ENCODE data around the gene SDSL. TPM values are rescaled to one million over a fixed set of nuclear protein-coding genes. Genes with fewer than 3 reads are reported as not detected.

SDSL gene
- total and polyA plus RNA-seq, 2 of the 4 experiments (the other 2 are of a cell fraction): 6.3 to 10.9 TPM

DNA sequence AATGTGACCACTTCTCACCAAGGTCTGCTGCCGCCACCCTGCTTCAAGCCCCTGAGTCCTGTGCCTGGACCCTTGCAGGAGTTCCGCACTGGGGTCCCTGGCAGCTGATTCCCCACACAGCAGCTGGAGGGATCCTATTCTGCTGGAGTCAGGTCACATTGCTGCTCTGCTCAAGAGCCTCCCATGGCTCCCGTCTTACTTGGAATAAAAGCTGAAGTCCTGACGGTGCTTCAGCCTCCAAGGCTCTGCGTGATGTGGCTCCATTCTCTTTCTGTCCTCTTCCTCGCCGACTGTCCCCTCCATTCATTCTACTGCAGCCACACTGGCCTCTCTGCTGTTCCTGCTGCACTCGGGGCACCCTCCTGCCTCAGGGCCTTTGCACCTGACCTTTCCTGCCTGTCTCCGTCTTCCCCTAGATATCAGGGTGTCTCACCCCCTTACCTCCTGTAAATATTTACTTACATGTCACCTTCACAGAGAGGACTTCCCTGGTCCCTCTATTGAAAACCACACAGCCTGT is 7.6 kb upstream of the SDSL start:
- H2AFZ ChIP-seq (replicated peaks; ENCODE audit: low read length, poor library complexity): no peak overlapping the region
- intact Hi-C loops (cut with micrococcal nuclease): no loop called here
- H2AK9ac ChIP-seq (replicated peaks; ENCODE audit: low read depth, low read length, poor library complexity): no peak overlapping the region
- no peak overlapping the region for H3K4me3 ChIP-seq (ENCODE audit: insufficient read depth, low read depth, low read length)
- H3K18ac ChIP-seq (ENCODE audit: low read depth, low read length): no peak overlapping the region
- no peaks in the 10 kb centered on the region for H3K9me1 ChIP-seq (ENCODE audit: insufficient read depth, low read length)
- BruUV-seq (replicated peaks): no TSS peak
- no peak overlapping the region for H3K27ac ChIP-seq (ENCODE audit: insufficient read depth, low read length)
- H4K8ac ChIP-seq (ENCODE audit: low read depth in 2 of 2, low read length in 2 of 2): no peak overlapping the region
- ChIA-PET CTCF (no interaction called here), POLR2A (ENCODE audit: unreplicated experiment) (no interaction called here)
- TF ChIP-seq FOS (IDR thresholded peaks at IDR 0.05; ENCODE audit: low read depth, low read length) (no peak), POLR2A (IDR thresholded peaks at IDR 0.05; ENCODE audit: low read depth, low read length) (no peak), RFX5 (IDR thresholded peaks at IDR 0.05; ENCODE audit: low read depth, low read length) (no peak)
- H3K27me3 ChIP-seq (ENCODE audit: control insufficient read depth, insufficient read depth, low read length): peaks cover 3% of the 10 kb centered on the region; the same call in 1 of the 2 replicates
- DNase-seq: no peak
- H3K14ac ChIP-seq (replicated peaks; ENCODE audit: low read depth, low read length): no peak overlapping the region
- no peaks in the 10 kb centered on the region for H3K9me3 ChIP-seq (ENCODE audit: control insufficient read depth, insufficient read depth, low read length)
- H3K4ac ChIP-seq (ENCODE audit: low read depth, low read length): no peak overlapping the region
- H4K5ac ChIP-seq (ENCODE audit: low read depth, low read length): no peak overlapping the region
- 77% methylated on average over 8 of the region's 9 CpGs; no CpG with 5 or more reads in 1 of the 2 experiments for WGBS, 2 experiments (ENCODE audit: extremely low coverage in 2 of 2, insufficient read length in 1 of 2)
- H3K4me1 ChIP-seq (ENCODE audit: control insufficient read depth, insufficient read depth, low read length): no peaks in the 10 kb centered on the region
- no peak overlapping the region for H2BK120ac ChIP-seq (ENCODE audit: low read depth, low read length)
- H2BK15ac ChIP-seq (ENCODE audit: low read depth, low read length): no peak overlapping the region
- no peaks in the 10 kb centered on the region for H4K20me1 ChIP-seq (ENCODE audit: insufficient read depth, low read length)
- H2AK5ac ChIP-seq (ENCODE audit: low read depth, low read length): no peak overlapping the region
- H2BK20ac ChIP-seq (ENCODE audit: low read depth, low read length): no peak overlapping the region
- no peak for ATAC-seq (ENCODE audit: low read depth)
- H3K9ac ChIP-seq (ENCODE audit: low read depth, low read length): no peak overlapping the region
- H3K23ac ChIP-seq (ENCODE audit: low read depth, low read length): no peak overlapping the region
- H3K79me1 ChIP-seq (ENCODE audit: low read depth in 1 of 2, low read length in 2 of 2): no peaks in the 10 kb centered on the region
- dilution Hi-C loops (cut with HindIII; ENCODE audit: low sequenced_read_pairs, unreplicated experiment): no loop called here
- H2BK5ac ChIP-seq (ENCODE audit: low read depth, low read length, poor library complexity, severe bottlenecking): no peak overlapping the region
- H3K4me2 ChIP-seq (ENCODE audit: low read depth, low read length): no peak overlapping the region
- H3K36me3 ChIP-seq (ENCODE audit: control insufficient read depth, insufficient read depth, low read length): no peaks in the 10 kb centered on the region
- in situ Hi-C loops (cut with MboI; ENCODE audit: low sequenced_read_pairs): no loop called here
- H4K91ac ChIP-seq (ENCODE audit: insufficient read depth, low read depth, low read length): no peak overlapping the region
- no peak overlapping the region for H3K56ac ChIP-seq (ENCODE audit: extremely low read depth, insufficient read depth, low read length)
